ENCODE measurements around the gene SAYSD1. TPM values are rescaled to one million over a fixed set of nuclear protein-coding genes. Genes with fewer than 3 reads are reported as not detected.

The SAYSD1 gene
- polyA plus RNA-seq, 4 donors = 13.4 to 17.8 (median 14.8) TPM

- no peak overlapping the region for H3K4me3 ChIP-seq (ENCODE audit: low read depth in 1 of 3, low read length in 3 of 3)
- no peaks in the 10 kb centered on the region for H3K36me3 ChIP-seq (ENCODE audit: control insufficient read depth in 3 of 3, insufficient read depth in 2 of 3, low read depth in 1 of 3, low read length in 3 of 3)
- 81 to 87% (median 81%) methylated on average over 9 of the region's 9 CpGs for WGBS, 3 donors
- no peak for DNase-seq
- FAIRE-seq = no peak
- peaks cover 0 to 3% (median 0%) of the 10 kb centered on the region in 3 donors for H3K27me3 ChIP-seq (ENCODE audit: control insufficient read depth in 3 of 3, insufficient read depth in 3 of 3, low read length in 3 of 3)
- H3K27ac ChIP-seq (ENCODE audit: low read depth in 1 of 3, low read length in 2 of 3) = no peak overlapping the region
- no peaks in the 10 kb centered on the region for H3K9me3 ChIP-seq (ENCODE audit: control insufficient read depth in 2 of 2, insufficient read depth in 1 of 2, low read depth in 1 of 2, low read length in 1 of 2)
- no peaks in the 10 kb centered on the region for H3K4me1 ChIP-seq (ENCODE audit: control insufficient read depth in 3 of 3, insufficient read depth in 2 of 3, low read depth in 1 of 3, low read length in 2 of 3)
Observed at GRCh38 chr6:39074486-39074885, 40.5 kb downstream of the SAYSD1 start.

- DNase-seq = no peak
- Histone ChIP-seq H3K36me3 (ENCODE audit: control insufficient read depth in 3 of 3, insufficient read depth in 2 of 3, low read depth in 1 of 3, low read length in 3 of 3) (no peaks in the 10 kb centered on the region), H3K4me3 (ENCODE audit: low read depth in 1 of 3, low read length in 3 of 3) (no peak overlapping the region), H3K9me3 (ENCODE audit: control insufficient read depth in 2 of 2, insufficient read depth in 1 of 2, low read depth in 1 of 2, low read length in 1 of 2) (no peaks in the 10 kb centered on the region), H3K4me1 (ENCODE audit: control insufficient read depth in 3 of 3, insufficient read depth in 2 of 3, low read depth in 1 of 3, low read length in 2 of 3) (no peaks in the 10 kb centered on the region), H3K27ac (ENCODE audit: low read depth in 1 of 3, low read length in 2 of 3) (no peak overlapping the region), H3K27me3 (ENCODE audit: control insufficient read depth in 3 of 3, insufficient read depth in 3 of 3, low read length in 3 of 3) (no peaks in the 10 kb centered on the region)
- no peak for FAIRE-seq
- whole genome bisulfite sequencing, 3 donors = 86 to 94% (median 89%) methylated on average over 15 to 17 of the region's 17 CpGs
Observed at GRCh38 chr6:39073471-39074355, 41.3 kb downstream of the SAYSD1 start.

GRCh38 chr6:39072830-39073229 lies 42.2 kb downstream of the SAYSD1 start:
- FAIRE-seq = no peak

DNA sequence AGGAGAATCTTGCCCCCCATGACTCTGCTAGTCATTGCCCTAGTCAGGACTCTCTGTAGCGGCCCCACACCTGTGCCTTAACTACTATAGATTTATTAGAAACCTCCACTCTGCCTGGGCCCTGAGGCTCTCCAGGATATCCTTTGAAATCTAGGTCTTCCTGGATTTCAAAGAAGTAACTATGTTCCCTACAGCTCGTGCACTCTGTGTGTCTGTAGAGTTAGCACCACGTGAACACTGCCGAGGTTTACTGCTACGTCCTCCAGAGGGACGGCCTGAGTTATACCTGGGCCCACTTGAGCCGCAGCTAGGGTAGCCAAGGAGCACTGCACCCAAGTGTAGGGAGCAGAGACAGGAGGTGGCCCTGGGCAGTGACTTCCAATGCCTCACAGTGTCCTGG lies 46.6 kb downstream of the SAYSD1 start:
- Histone ChIP-seq H3K4me3 (ENCODE audit: low read depth in 1 of 3, low read length in 3 of 3) (no peak overlapping the region), H3K4me1 (ENCODE audit: control insufficient read depth in 3 of 3, insufficient read depth in 2 of 3, low read depth in 1 of 3, low read length in 2 of 3) (peaks cover 0 to 11% (median 0%) of the 10 kb centered on the region in 3 donors), H3K27me3 (ENCODE audit: control insufficient read depth in 3 of 3, insufficient read depth in 3 of 3, low read length in 3 of 3) (no peaks in the 10 kb centered on the region), H3K9me3 (ENCODE audit: control insufficient read depth in 2 of 2, insufficient read depth in 1 of 2, low read depth in 1 of 2, low read length in 1 of 2) (no peaks in the 10 kb centered on the region), H3K36me3 (ENCODE audit: control insufficient read depth in 3 of 3, insufficient read depth in 2 of 3, low read depth in 1 of 3, low read length in 3 of 3) (no peaks in the 10 kb centered on the region), H3K27ac (ENCODE audit: low read depth in 1 of 3, low read length in 2 of 3) (no peak overlapping the region)
- DNase-seq = no peak
- WGBS, 3 donors = 74 to 83% (median 77%) methylated on average over 7 of the region's 7 CpGs
- no peak for FAIRE-seq

More at GRCh38 chr6:39072830-39073229, 42.2 kb downstream of the SAYSD1 start:
- WGBS, 3 donors = 95 to 96% (median 95%) methylated on average over 9 of the region's 9 CpGs
- Histone ChIP-seq H3K36me3 (ENCODE audit: control insufficient read depth in 3 of 3, insufficient read depth in 2 of 3, low read depth in 1 of 3, low read length in 3 of 3) (no peaks in the 10 kb centered on the region), H3K9me3 (ENCODE audit: control insufficient read depth in 2 of 2, insufficient read depth in 1 of 2, low read depth in 1 of 2, low read length in 1 of 2) (no peaks in the 10 kb centered on the region), H3K27ac (ENCODE audit: low read depth in 1 of 3, low read length in 2 of 3) (no peak overlapping the region), H3K27me3 (ENCODE audit: control insufficient read depth in 3 of 3, insufficient read depth in 3 of 3, low read length in 3 of 3) (no peaks in the 10 kb centered on the region), H3K4me3 (ENCODE audit: low read depth in 1 of 3, low read length in 3 of 3) (no peak overlapping the region), H3K4me1 (ENCODE audit: control insufficient read depth in 3 of 3, insufficient read depth in 2 of 3, low read depth in 1 of 3, low read length in 2 of 3) (no peaks in the 10 kb centered on the region)
- no peak for DNase-seq

DNA sequence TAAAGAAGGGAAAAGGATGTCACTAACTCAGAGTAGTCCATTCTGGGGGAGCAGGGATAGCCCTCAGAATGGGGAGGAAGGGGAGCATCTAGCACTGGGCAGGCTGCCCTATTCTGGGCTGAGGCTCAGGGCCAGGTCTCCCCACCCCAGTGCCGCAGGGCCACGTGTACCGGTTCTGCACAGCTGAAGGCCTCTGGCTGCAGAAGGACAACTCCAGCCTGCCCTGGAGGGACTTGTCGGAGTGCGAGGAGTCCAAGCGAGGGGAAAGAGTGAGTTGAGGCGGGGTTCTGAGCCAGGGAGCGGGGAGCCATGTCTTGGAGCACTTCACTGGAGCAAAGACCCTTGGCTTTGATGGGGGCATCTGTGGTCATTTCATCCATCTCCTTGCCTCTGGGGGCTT lies 49.4 kb downstream of the SAYSD1 start:
- DNase-seq (no peak), FAIRE-seq (no peak)
- no peak overlapping the region for H3K27ac ChIP-seq (ENCODE audit: low read depth in 1 of 3, low read length in 2 of 3)
- 85 to 95% (median 90%) methylated on average over 8 of the region's 8 CpGs for WGBS, 3 donors
- peaks cover 0 to 34% (median 0%) of the 10 kb centered on the region in 3 donors for H3K4me1 ChIP-seq (ENCODE audit: control insufficient read depth in 3 of 3, insufficient read depth in 2 of 3, low read depth in 1 of 3, low read length in 2 of 3)
- H3K27me3 ChIP-seq (ENCODE audit: control insufficient read depth in 3 of 3, insufficient read depth in 3 of 3, low read length in 3 of 3) = no peaks in the 10 kb centered on the region
- no peaks in the 10 kb centered on the region for H3K9me3 ChIP-seq (ENCODE audit: control insufficient read depth in 2 of 2, insufficient read depth in 1 of 2, low read depth in 1 of 2, low read length in 1 of 2)
- H3K4me3 ChIP-seq (ENCODE audit: low read depth in 1 of 3, low read length in 3 of 3) = no peak overlapping the region
- H3K36me3 ChIP-seq (ENCODE audit: control insufficient read depth in 3 of 3, insufficient read depth in 2 of 3, low read depth in 1 of 3, low read length in 3 of 3) = no peaks in the 10 kb centered on the region

- H3K36me3 ChIP-seq (ENCODE audit: control insufficient read depth in 3 of 3, insufficient read depth in 2 of 3, low read depth in 1 of 3, low read length in 3 of 3) = peaks cover 0 to 2% (median 0%) of the 10 kb centered on the region in 3 donors
- DNase-seq = peak; percentile 54 to 76
- no peaks in the 10 kb centered on the region for H3K27me3 ChIP-seq (ENCODE audit: control insufficient read depth in 3 of 3, insufficient read depth in 3 of 3, low read length in 3 of 3)
- 11 to 30% (median 14%) methylated on average over 1 of the region's 1 CpG for WGBS, 3 donors
- no peak overlapping the region for H3K4me3 ChIP-seq (ENCODE audit: low read depth in 1 of 3, low read length in 3 of 3)
- no peak for FAIRE-seq
- H3K27ac ChIP-seq (ENCODE audit: low read depth in 1 of 3, low read length in 2 of 3) = peak overlapping the region in 1 of 3 donors; percentile 54
- H3K4me1 ChIP-seq (ENCODE audit: control insufficient read depth in 3 of 3, insufficient read depth in 2 of 3, low read depth in 1 of 3, low read length in 2 of 3) = peaks cover 0 to 38% (median 0%) of the 10 kb centered on the region in 3 donors
- no peaks in the 10 kb centered on the region for H3K9me3 ChIP-seq (ENCODE audit: control insufficient read depth in 2 of 2, insufficient read depth in 1 of 2, low read depth in 1 of 2, low read length in 1 of 2)
Observed at GRCh38 chr6:39063526-39063925, 51.5 kb downstream of the SAYSD1 start.

DNA sequence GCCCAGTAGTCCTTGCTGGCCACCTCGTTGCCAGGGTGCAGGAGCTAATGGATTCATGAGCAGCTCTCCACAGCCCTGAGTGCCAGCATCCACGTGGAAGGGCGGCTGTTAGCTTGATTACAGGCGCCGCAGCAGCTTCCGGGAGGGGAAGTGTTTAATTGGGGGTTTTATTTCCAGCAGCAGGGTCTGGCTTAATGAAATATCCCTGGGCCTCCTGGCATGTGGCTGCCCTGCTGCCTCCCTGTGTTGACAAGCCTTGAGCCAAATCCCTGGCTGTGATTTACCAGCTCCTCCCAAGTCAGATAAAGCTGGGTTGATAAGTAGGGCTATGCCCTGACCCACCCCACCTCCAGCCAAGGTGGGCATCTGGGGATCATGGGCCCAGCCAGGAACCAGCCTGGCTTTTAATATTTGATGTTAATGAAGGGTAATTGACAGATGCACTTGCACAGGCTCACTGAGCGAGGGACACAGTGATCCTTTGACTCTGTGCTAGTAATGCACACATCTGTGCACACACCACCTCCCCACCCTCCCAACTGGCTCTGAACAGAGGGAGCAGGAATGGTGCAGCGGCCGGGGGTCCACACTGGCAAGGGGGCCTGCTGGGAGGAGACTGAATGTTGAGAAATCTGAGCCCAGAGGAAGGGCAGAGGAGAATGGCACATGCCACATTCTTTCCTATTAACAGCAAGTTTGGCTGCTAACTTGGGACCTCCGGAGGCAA lies 52.8 kb downstream of the SAYSD1 start:
- DNase-seq = no peak
- no peaks in the 10 kb centered on the region for H3K27me3 ChIP-seq (ENCODE audit: control insufficient read depth in 3 of 3, insufficient read depth in 3 of 3, low read length in 3 of 3)
- peaks cover 0 to 2% (median 0%) of the 10 kb centered on the region in 3 donors for H3K36me3 ChIP-seq (ENCODE audit: control insufficient read depth in 3 of 3, insufficient read depth in 2 of 3, low read depth in 1 of 3, low read length in 3 of 3)
- H3K4me3 ChIP-seq (ENCODE audit: low read depth in 1 of 3, low read length in 3 of 3) = no peak overlapping the region
- H3K27ac ChIP-seq (ENCODE audit: low read depth in 1 of 3, low read length in 2 of 3) = no peak overlapping the region
- peaks cover 0 to 38% (median 0%) of the 10 kb centered on the region in 3 donors for H3K4me1 ChIP-seq (ENCODE audit: control insufficient read depth in 3 of 3, insufficient read depth in 2 of 3, low read depth in 1 of 3, low read length in 2 of 3)
- WGBS, 3 donors = 36 to 53% (median 37%) methylated on average over 10 of the region's 10 CpGs
- FAIRE-seq = no peak
- no peaks in the 10 kb centered on the region for H3K9me3 ChIP-seq (ENCODE audit: control insufficient read depth in 2 of 2, insufficient read depth in 1 of 2, low read depth in 1 of 2, low read length in 1 of 2)

DNA sequence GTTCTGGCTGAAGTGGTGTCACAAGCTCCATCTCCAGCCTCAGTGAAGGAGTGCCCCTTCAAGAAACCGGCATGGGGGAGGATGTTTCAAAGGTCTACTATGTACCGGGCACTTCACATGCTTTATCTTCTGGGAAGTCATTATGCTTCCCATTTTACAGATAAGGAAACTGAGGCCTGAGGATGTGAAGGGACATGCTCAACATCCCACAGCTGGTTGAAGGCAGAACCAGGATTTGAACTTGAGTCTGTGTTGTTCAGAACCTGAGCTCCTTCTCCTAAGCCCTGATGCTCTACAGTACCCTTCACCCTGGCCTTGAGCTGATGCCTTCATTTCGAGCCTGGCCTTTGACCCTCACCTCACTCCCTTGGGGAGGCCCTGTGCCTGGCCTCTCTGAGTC lies 53.4 kb downstream of the SAYSD1 start:
- H3K4me1 ChIP-seq (ENCODE audit: control insufficient read depth in 3 of 3, insufficient read depth in 2 of 3, low read depth in 1 of 3, low read length in 2 of 3) = peaks cover 0 to 38% (median 0%) of the 10 kb centered on the region in 3 donors
- FAIRE-seq = no peak
- H3K9me3 ChIP-seq (ENCODE audit: control insufficient read depth in 2 of 2, insufficient read depth in 1 of 2, low read depth in 1 of 2, low read length in 1 of 2) = no peaks in the 10 kb centered on the region
- no peak overlapping the region for H3K4me3 ChIP-seq (ENCODE audit: low read depth in 1 of 3, low read length in 3 of 3)
- H3K36me3 ChIP-seq (ENCODE audit: control insufficient read depth in 3 of 3, insufficient read depth in 2 of 3, low read depth in 1 of 3, low read length in 3 of 3) = peaks cover 0 to 2% (median 0%) of the 10 kb centered on the region in 3 donors
- H3K27me3 ChIP-seq (ENCODE audit: control insufficient read depth in 3 of 3, insufficient read depth in 3 of 3, low read length in 3 of 3) = no peaks in the 10 kb centered on the region
- WGBS, 3 donors = 16 to 52% (median 34%) methylated on average over 3 of the region's 3 CpGs
- no peak overlapping the region for H3K27ac ChIP-seq (ENCODE audit: low read depth in 1 of 3, low read length in 2 of 3)
- DNase-seq = no peak

All from small intestine (tissue), 7 donors.